Endothelial cell of umbilical vein (primary cell): ENCODE results near the gene UBA5. TPM values are rescaled to one million over a fixed set of nuclear protein-coding genes. Genes with fewer than 3 reads are reported as not detected.

ENCODE experiments used
- BruUV-seq: library from RNA; stranded (reverse); fragments of 400-500 nt; replicated peaks from 2 replicates; lab custom pipeline; 2021; lab: Mats Ljungman, UMichigan
- CTCF ChIA-PET: fragments of 300-600, 350-600 bp; sonication (Branson Sonifier 250); formaldehyde crosslinking; loops from one replicate; lab custom pipeline; 2021; ENCODE audit warnings: antibody characterized with exemption, inconsistent platforms; lab: Charles Lee
- POLR2A ChIA-PET: fragments of 300-600, 350-600 bp; sonication (Branson Sonifier 250); formaldehyde crosslinking; loops from one replicate; lab custom pipeline; 2021; ENCODE audit warnings: antibody characterized with exemption, inconsistent platforms; lab: Charles Lee
- DNase-seq: peaks from one replicate; pipeline ENCODE4 v3.0.0-alpha.2; 2011; ENCODE audit warnings: low read depth, low spot score
- FAIRE-seq: peaks from 2 replicates; lab custom pipeline; 2011; peaks lifted over from hg19 to GRCh38; lab: Jason Lieb, UNC
- H2AFZ ChIP-seq: 2 replicates; pipeline ENCODE4 v1.6.0; 2012; ENCODE audit warnings: low read depth, low read length, control low read depth, inconsistent platforms
- H3K27ac ChIP-seq: 2 replicates; pipeline ENCODE4 v1.5.1; 2011; ENCODE audit warnings: low read depth, mild to moderate bottlenecking, control low read depth, low read length, moderate library complexity; ENCODE audit not compliant: insufficient read depth
- H3K27me3 ChIP-seq, 2 experiments: 2 replicates each; pipeline versions ENCODE4 v1.6.0 to v1.6.1; 2011; ENCODE audit warnings: low read length in 2 of 2, mixed read lengths in 1 of 2; ENCODE audit not compliant: control insufficient read depth in 2 of 2, insufficient read depth in 2 of 2
- H3K36me3 ChIP-seq, 2 experiments: 2 replicates in 1 of 2; 3 replicates in 1 of 2; pipeline ENCODE4 v1.5.1; 2011; ENCODE audit warnings: low read length in 2 of 2, mild to moderate bottlenecking in 1 of 2, moderate library complexity in 1 of 2; ENCODE audit not compliant: control insufficient read depth in 2 of 2, insufficient read depth in 2 of 2; ENCODE audit errors: extremely low read depth in 1 of 2
- H3K4me1 ChIP-seq: 3 replicates; pipeline ENCODE4 v1.5.1; 2011; ENCODE audit warnings: mild to moderate bottlenecking, low read length; ENCODE audit not compliant: control insufficient read depth, insufficient read depth; ENCODE audit errors: extremely low read depth
- H3K4me2 ChIP-seq: 2 replicates; pipeline ENCODE4 v1.6.1; 2011; ENCODE audit warnings: low read length, control low read depth, mixed read lengths; ENCODE audit not compliant: insufficient read depth
- H3K4me3 ChIP-seq, 3 experiments: fragments of 200-600 bp in 1 of 3; sonication (generic), shearing (Covaris generic) in 1 of 3; replicated peaks in 1 of 3; 2 replicates each; pipeline ENCODE4 v1.5.1; 2011 to 2016; ENCODE audit warnings: control low read depth in 3 of 3, low read length in 3 of 3, mild to moderate bottlenecking in 2 of 3, inconsistent platforms in 1 of 3, low read depth in 1 of 3, moderate library complexity in 1 of 3; ENCODE audit not compliant: insufficient read depth in 1 of 3
- H3K79me2 ChIP-seq: 2 replicates; pipeline ENCODE4 v1.6.0; 2012; ENCODE audit warnings: low read length, inconsistent platforms; ENCODE audit not compliant: control insufficient read depth, insufficient read depth
- H3K9ac ChIP-seq: replicated peaks from 2 replicates; pipeline ENCODE3; 2011; ENCODE audit warnings: low read length, control low read depth; ENCODE audit not compliant: insufficient read depth; ENCODE audit errors: extremely low read depth
- H3K9me1 ChIP-seq: replicated peaks from 3 replicates; pipeline ENCODE4 v1.6.0; 2011; ENCODE audit warnings: mild to moderate bottlenecking, low read length; ENCODE audit not compliant: control insufficient read depth, insufficient read depth; ENCODE audit errors: extremely low read depth
- H3K9me3 ChIP-seq: replicated peaks from 2 replicates; pipeline ENCODE4 v1.5.1; 2012; ENCODE audit warnings: low read length, inconsistent platforms; ENCODE audit not compliant: control insufficient read depth, insufficient read depth
- H4K20me1 ChIP-seq: replicated peaks from 2 replicates; pipeline ENCODE3; 2011; ENCODE audit warnings: mild to moderate bottlenecking, low read length; ENCODE audit not compliant: control insufficient read depth, insufficient read depth; ENCODE audit errors: extremely low read depth
- CTCF ChIP-seq, 2 donors: IDR thresholded peaks; 1 replicate in 1 of 2; 2 replicates in 1 of 2; pipeline ENCODE4 v1.5.1; 2011; ENCODE audit warnings: low read length in 2 of 2, mild to moderate bottlenecking in 2 of 2, moderate library complexity in 2 of 2, control low read depth in 1 of 2, inconsistent platforms in 1 of 2, low read depth in 1 of 2; ENCODE audit not compliant: insufficient read depth in 1 of 2; ENCODE audit errors: extremely low read depth in 1 of 2
- EZH2 ChIP-seq: IDR thresholded peaks from 2 replicates; pipeline ENCODE4 v1.6.1; 2012; ENCODE audit warnings: borderline replicate concordance, low read depth, mild to moderate bottlenecking, moderate library complexity, low read length, inconsistent platforms; ENCODE audit not compliant: severe bottlenecking
- FOS ChIP-seq: IDR thresholded peaks from 2 replicates; pipeline ENCODE4 v1.6.1; 2011; ENCODE audit warnings: mild to moderate bottlenecking, low read length, moderate library complexity, borderline replicate concordance; ENCODE audit not compliant: insufficient read depth
- GATA2 ChIP-seq: IDR thresholded peaks from 2 replicates; pipeline ENCODE4 v1.7.0; 2011; ENCODE audit warnings: low read depth, mild to moderate bottlenecking, moderate library complexity, mixed read lengths, low read length; ENCODE audit not compliant: insufficient read length, insufficient read depth
- JUN ChIP-seq: IDR thresholded peaks from 2 replicates; pipeline ENCODE4 v1.6.1; 2011; ENCODE audit warnings: borderline replicate concordance, low read depth; ENCODE audit not compliant: insufficient read length, insufficient read depth
- MAX ChIP-seq: IDR thresholded peaks from 2 replicates; pipeline ENCODE4 v1.6.1; 2011; ENCODE audit not compliant: insufficient read depth, insufficient read length
- MYC ChIP-seq: IDR thresholded peaks from one replicate; pipeline ENCODE4 v1.6.1; 2011; ENCODE audit warnings: mild to moderate bottlenecking, low read depth, low read length
- POLR2A ChIP-seq: IDR thresholded peaks from 2 replicates; pipeline ENCODE4 v1.6.1; 2012; ENCODE audit warnings: low read depth, mild to moderate bottlenecking, control low read depth, low read length
- POLR2AphosphoS5 ChIP-seq: IDR thresholded peaks from 2 replicates; pipeline ENCODE4 v1.6.1; 2012; ENCODE audit warnings: low read depth, mild to moderate bottlenecking, control low read depth, low read length, moderate library complexity; ENCODE audit not compliant: insufficient read depth
- dilution Hi-C: fragments of 300-500 bp; cut with MboI; formaldehyde crosslinking; loops from one replicate; pipeline ENCODE4 v1.15.0; 2019; ENCODE audit warnings: low sequenced_read_pairs; ENCODE audit not compliant: extremely low pct_ligation_motif_present
- intact Hi-C: fragments of 100-400 bp; cut with micrococcal nuclease; formaldehyde crosslinking; loops from one replicate; pipeline ENCODE4 v1.10.0; 2022
- polyA plus RNA-seq, 4 experiments: library from polyadenylated mRNA; depleted of rRNA in 3 of 4; stranded (reverse) in 3 of 4; unstranded in 1 of 4; fragments of >200 nt; gene quantifications; 2 replicates each; pipeline versions ENCODE4 v1.2.1 to v1.2.3, GENCODE V29; 2011 to 2012; ENCODE audit warnings: missing spikeins in 1 of 4
- total RNA-seq: library from RNA; stranded (reverse); gene quantifications from 2 replicates; pipeline ENCODE4 v1.2.3, GENCODE V29; 2021

The UBA5 gene
- total and polyA plus RNA-seq, 2 donors (not counting 3 experiments of a cell fraction or from before 2014, with no cell fraction given): 19.7 to 38.1 TPM

- H4K20me1 ChIP-seq: no peaks in the 10 kb centered on the region
- no peaks in the 10 kb centered on the region for H3K9me3 ChIP-seq
- no peaks in the 10 kb centered on the region for H3K9me1 ChIP-seq
- ChIA-PET POLR2A (no interaction called here), CTCF (interaction anchor here (1.5 to 6.8 kb wide), 2 partner anchors 95 to 101 kb away, joined by 5 to 423 read pairs; no protein-coding TSS in a partner anchor)
- H3K27me3 ChIP-seq: no peaks in the 10 kb centered on the region
- FAIRE-seq (no peak), DNase-seq (peak; percentile 45)
- peak overlapping the region; percentile 51 for H3K27ac ChIP-seq
- peaks cover 0 to 2% of the 10 kb centered on the region in 2 experiments for H3K36me3 ChIP-seq
- peaks cover 17% of the 10 kb centered on the region for H3K4me1 ChIP-seq
- peak overlapping the region; percentile 1 for H3K9ac ChIP-seq
- BruUV-seq: no TSS peak
- no peak for TF ChIP-seq EZH2
- TF ChIP-seq FOS: peak; percentile 9
- intact Hi-C loops (no loop called here), dilution Hi-C loops (loop anchor here (25.0 kb wide), 1 partner anchor 100 kb away; no protein-coding TSS in a partner anchor)
- H3K4me2 ChIP-seq: peak overlapping the region; percentile 57
- H3K4me3 ChIP-seq: no peak overlapping the region
- no peak overlapping the region for H2AFZ ChIP-seq
- H3K79me2 ChIP-seq: no peaks in the 10 kb centered on the region
Observed at GRCh38 chr3:132637590-132637989, 22.5 kb upstream of the UBA5 start.

- no peak for FAIRE-seq
- Histone ChIP-seq H3K27me3 (no peaks in the 10 kb centered on the region), H3K9me3 (no peaks in the 10 kb centered on the region), H4K20me1 (no peaks in the 10 kb centered on the region), H3K27ac (no peak overlapping the region), H3K4me2 (no peak overlapping the region), H3K9me1 (no peaks in the 10 kb centered on the region), H3K9ac (no peak overlapping the region), H2AFZ (no peak overlapping the region), H3K4me1 (peaks cover 17% of the 10 kb centered on the region), H3K4me3 (no peak overlapping the region), H3K36me3 (peaks cover 0 to 2% of the 10 kb centered on the region in 2 experiments), H3K79me2 (no peaks in the 10 kb centered on the region)
- ChIA-PET POLR2A (no interaction called here), CTCF (interaction anchor here (1.5 to 6.8 kb wide), 3 partner anchors 16 to 102 kb away, joined by 5 to 423 read pairs (median 6); no protein-coding TSS in a partner anchor)
- dilution Hi-C loops (loop anchor here (25.0 kb wide), 1 partner anchor 101 kb away; no protein-coding TSS in a partner anchor), intact Hi-C loops (no loop called here)
- no peak for DNase-seq
- no peak for TF ChIP-seq EZH2
- TF ChIP-seq CTCF (IDR thresholded peaks at IDR 0.05; ENCODE audit: extremely low read depth in 1 of 2, insufficient read depth in 1 of 2, low read depth in 1 of 2, low read length in 2 of 2): no peak
- TF ChIP-seq POLR2A: no peak
- TF ChIP-seq POLR2AphosphoS5: no peak
- TF ChIP-seq GATA2: no peak
- TF ChIP-seq FOS: no peak
- TF ChIP-seq JUN: no peak
- TF ChIP-seq MYC: no peak
- no peak for TF ChIP-seq MAX
- BruUV-seq: no TSS peak
Observed at GRCh38 chr3:132638706-132639105, 21.4 kb upstream of the UBA5 start.
